RWPE1 (cell line): ENCODE results near the gene BAHD1.

Experiments used
- CTCF ChIA-PET: fragments of 350-600 bp; sonication (Branson Sonifier 250); formaldehyde crosslinking; extraction: SDS; loops from one replicate; lab custom pipeline; 2021; lab: Yijun Ruan, JAX
- POLR2A ChIA-PET: fragments of 400-600 bp; formaldehyde crosslinking; extraction: SDS; loops from one replicate; lab custom pipeline; 2020; ENCODE audit warnings: antibody characterized with exemption; ENCODE audit not compliant: low non-redundant PET; lab: Yijun Ruan, JAX
- DNase-seq: peaks from one replicate; pipeline ENCODE4 v3.0.0; 2012; ENCODE audit warnings: low spot score
- H3K27ac ChIP-seq: fragments of 450-650 bp; 2 replicates; pipeline ENCODE4 v1.5.1; 2017
- TF ChIP-seq, protein P1 (sequence below): fragments of 450-650 bp; conservative IDR thresholded peaks from 2 replicates; pipeline ENCODE4 v1.5.1; 2017; ENCODE audit warnings: low read depth, mild to moderate bottlenecking

The BAHD1 gene

DNA sequence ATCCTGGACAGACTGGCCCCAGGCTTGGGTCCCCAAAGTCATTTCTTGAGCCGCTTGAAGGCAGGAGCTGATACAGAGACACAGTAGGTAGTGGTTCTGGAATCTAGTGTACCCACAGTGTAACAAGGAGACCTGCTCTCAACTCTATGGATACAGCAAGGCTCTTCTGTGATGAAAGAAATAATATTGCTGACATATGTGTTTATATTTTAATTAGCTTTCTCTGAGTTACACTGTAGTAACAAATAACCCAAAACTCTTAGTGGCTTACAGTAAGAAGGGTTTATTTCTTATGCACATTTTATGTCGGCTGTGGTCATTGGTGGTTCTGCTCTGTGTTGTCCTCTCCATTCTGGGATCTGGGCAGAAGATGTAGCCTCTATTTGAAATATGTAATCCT lies 75.6 kb downstream of the BAHD1 start:
- TF ChIP-seq, protein P1, sequence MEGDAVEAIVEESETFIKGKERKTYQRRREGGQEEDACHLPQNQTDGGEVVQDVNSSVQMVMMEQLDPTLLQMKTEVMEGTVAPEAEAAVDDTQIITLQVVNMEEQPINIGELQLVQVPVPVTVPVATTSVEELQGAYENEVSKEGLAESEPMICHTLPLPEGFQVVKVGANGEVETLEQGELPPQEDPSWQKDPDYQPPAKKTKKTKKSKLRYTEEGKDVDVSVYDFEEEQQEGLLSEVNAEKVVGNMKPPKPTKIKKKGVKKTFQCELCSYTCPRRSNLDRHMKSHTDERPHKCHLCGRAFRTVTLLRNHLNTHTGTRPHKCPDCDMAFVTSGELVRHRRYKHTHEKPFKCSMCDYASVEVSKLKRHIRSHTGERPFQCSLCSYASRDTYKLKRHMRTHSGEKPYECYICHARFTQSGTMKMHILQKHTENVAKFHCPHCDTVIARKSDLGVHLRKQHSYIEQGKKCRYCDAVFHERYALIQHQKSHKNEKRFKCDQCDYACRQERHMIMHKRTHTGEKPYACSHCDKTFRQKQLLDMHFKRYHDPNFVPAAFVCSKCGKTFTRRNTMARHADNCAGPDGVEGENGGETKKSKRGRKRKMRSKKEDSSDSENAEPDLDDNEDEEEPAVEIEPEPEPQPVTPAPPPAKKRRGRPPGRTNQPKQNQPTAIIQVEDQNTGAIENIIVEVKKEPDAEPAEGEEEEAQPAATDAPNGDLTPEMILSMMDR = no peak
- POLR2A ChIA-PET = no interaction called here
- CTCF ChIA-PET = interaction anchor here (0.7 kb wide), 1 partner anchor 177 kb away, joined by 3 read pairs; no protein-coding TSS in a partner anchor
- no peak overlapping the region for H3K27ac ChIP-seq
- DNase-seq = no peak
